Cerebellar nuclear complex (tissue), 1 donor: ENCODE data around the gene MFN1.
A peak's percentile ranks its signal among the peaks of the same experiment; 100 is the strongest.
"Not testable (repeated sequence)": the region's sequence is repeated elsewhere in the genome, so short reads cannot be mapped to it uniquely, and the experiment has no call there.

Experiments used
- DNase-seq, 2 experiments: peaks; one replicate each; lab custom pipeline; 2025; lab: John Stamatoyannopoulos, UW

Gene MFN1

DNA sequence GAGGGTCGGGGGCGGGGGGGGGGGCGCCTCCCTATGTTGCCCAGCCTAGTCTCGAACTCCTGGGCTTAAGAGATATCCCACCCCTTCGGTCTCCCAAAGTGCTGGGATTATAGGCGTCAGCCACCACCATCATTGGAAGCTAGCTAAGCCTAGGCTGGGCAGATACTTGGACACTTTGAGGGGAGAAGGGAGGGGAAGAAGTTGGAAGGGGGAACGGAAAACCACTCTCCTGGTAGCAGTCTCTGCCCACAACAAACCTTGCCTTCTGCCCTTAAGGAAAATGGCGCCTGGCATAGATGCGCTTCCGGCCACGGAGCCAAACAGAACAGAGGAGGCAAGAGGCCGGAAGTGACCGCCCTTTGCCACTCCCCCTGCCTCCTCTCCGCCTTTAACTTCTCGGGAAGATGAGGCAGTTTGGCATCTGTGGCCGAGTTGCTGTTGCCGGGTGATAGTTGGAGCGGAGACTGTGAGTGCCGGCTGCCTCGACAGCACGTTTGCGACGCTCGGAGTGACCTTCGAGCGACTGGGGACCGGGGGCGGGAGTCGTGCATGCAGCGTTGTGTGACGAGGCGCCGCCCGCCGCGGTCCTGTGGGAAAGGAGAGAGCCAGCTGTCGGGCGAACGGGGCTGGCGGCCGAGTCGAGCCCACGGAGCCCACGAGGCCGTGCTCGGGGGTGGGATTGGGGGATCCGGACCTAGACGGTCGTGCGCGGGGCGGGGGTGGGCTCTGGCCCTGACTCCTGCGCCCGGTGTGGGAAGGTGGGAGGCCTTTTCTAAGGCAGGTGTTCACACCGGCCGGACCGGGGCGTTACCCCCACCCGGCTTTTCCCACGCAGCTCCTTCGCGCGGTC lies at the start of gene MFN1:
MFN1 (plus strand) TSS at position 365 of the 850 bp plus-strand sequence. CDS start 1,143 bp downstream, outside the sequence.
- peak; percentile 79 to 84 for DNase-seq

DNA sequence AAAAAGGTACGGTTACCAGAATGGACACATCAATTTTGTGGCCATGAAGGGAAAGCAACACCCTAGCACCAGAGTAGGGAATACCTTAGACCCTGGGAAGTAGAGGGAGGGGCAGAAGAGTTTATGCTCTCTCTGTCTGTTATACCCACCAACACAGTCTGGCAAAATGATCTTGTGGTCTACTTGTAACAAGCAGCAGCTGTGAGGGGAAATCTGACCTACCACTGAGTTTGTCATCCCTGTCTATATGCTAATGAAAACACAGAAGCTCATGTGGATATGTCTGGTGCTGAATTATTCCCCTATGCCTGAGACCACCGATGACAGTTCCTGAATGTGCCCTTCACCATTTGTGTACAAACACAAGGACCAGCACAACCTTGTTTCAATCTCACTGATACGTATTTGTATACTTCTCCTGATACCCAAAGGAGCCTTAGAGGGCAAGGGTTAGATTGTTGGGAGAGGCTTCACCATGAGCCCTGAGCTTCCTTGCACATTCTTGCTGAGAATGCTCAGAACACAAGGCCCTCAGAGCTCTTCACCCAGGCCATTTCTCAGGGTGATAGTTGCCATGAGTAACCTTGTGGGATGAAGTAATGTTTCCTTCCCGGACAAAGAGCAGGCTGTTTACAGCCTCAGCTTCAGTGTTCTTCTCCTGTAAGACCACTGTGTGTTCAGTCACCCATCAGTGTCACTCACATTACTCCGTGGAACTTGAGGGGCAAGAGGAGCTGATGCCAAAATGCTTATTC lies 49.4 kb upstream of the MFN1 start:
- no peak for DNase-seq

- no peak for DNase-seq
Measured at GRCh38 chr3:179299316-179299715, 48.2 kb upstream of the MFN1 start.

GRCh38 chr3:179299999-179300613 lies 47.4 kb upstream of the MFN1 start:
- DNase-seq = no peak

- DNase-seq = no peak
Measured at GRCh38 chr3:179301645-179302044, 45.9 kb upstream of the MFN1 start.

GRCh38 chr3:179302111-179302510 lies 45.4 kb upstream of the MFN1 start:
- DNase-seq = no peak

GRCh38 chr3:179304605-179305004 lies 42.9 kb upstream of the MFN1 start:
- DNase-seq = no peak

- not testable (repeated sequence) for DNase-seq
Measured at GRCh38 chr3:179307362-179307761, 40.1 kb upstream of the MFN1 start.

GRCh38 chr3:179308001-179308400 lies 39.5 kb upstream of the MFN1 start:
- no peak for DNase-seq

DNA sequence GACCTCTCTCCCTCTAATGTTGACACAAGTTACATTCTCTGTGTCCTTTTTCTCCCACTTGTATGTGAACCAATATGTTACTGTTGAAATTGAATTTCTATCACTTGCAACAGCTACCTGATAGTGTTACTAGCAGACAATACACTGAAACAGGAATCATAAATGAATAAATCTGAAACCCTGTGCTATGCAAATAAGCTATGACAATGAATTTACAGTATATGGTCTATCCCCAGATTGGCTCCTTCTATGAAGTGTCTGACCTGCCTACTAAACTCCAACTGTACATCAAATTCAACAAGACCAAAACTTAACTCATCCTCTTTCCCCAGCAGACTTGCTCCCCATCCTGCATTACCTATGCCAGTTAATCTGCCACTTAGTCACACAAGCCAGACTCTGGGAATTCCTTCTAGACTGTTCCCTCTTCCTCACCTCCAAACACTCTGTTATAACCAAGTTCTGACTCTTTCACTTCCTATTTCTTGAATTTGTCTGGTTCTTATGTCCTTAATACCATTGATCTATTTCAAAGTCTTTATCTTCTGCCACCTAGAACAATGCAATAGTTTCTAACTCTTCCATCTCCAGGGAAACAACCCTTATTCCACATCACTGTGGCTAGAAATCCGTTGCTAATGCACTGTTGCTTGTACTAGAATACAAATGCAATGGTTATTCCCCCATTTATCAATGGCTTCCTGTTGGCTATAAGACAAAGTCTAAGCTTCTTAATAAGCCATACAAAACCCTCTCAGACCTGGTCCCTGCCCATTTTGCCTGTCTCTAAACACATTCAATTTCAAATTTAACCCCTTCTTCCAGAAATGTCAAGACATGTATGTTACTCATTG lies 38.1 kb upstream of the MFN1 start:
- no peak for DNase-seq

GRCh38 chr3:179318876-179319275 lies 28.6 kb upstream of the MFN1 start:
- no peak for DNase-seq

GRCh38 chr3:179321668-179322285 lies 25.7 kb upstream of the MFN1 start:
- no peak for DNase-seq

DNA sequence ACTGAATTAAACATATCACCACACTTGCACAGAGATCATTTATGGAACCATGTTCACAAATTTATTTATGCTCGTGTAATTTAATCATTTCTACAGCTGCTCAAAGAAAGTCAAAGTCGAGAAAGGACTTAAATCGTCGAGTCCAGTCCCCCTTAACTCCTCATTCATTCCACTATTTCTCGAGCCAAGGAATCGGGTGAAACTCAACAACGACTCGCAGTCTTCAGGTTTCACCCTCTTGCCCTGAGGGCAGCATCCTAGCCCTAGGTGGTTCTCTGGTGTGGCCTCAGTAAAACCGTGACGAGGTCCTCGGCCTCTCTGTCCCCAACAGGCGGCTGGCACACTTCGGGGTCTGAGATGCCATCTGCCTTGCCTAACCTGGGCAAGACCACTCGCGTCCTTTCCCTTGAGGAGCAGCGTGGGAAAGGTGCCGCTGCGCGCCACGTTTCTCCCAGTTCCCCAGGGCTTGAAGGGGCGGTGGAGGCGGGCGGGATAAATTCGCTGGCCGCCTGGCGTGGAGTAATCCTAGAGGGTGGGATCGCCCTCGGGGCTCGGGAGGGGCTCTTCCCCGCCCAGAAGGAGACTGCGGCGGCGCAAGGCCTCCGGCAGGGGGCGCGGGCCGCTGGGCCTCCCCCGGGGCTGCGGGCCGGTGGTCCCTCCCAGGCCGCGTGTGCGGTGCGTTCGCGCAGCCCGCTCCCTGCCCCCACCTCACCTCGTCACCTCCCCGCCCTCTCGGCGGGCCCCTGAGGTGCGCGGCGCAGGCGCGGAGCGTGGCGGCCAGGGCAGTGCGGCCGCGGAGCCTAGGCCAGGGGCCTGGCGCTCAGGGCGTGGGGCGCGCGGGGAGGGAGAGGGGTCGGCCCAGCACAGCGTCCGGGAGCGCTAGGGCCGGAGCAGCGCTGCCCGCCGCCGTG lies 25.0 kb upstream of the MFN1 start, which contains the start of gene ZNF639:
ZNF639 (plus strand) TSS at position 746 of the 911 bp plus-strand sequence. CDS start 5,263 bp downstream, outside the sequence.
- peak in 1 of 2 experiments; percentile 30 for DNase-seq

DNA sequence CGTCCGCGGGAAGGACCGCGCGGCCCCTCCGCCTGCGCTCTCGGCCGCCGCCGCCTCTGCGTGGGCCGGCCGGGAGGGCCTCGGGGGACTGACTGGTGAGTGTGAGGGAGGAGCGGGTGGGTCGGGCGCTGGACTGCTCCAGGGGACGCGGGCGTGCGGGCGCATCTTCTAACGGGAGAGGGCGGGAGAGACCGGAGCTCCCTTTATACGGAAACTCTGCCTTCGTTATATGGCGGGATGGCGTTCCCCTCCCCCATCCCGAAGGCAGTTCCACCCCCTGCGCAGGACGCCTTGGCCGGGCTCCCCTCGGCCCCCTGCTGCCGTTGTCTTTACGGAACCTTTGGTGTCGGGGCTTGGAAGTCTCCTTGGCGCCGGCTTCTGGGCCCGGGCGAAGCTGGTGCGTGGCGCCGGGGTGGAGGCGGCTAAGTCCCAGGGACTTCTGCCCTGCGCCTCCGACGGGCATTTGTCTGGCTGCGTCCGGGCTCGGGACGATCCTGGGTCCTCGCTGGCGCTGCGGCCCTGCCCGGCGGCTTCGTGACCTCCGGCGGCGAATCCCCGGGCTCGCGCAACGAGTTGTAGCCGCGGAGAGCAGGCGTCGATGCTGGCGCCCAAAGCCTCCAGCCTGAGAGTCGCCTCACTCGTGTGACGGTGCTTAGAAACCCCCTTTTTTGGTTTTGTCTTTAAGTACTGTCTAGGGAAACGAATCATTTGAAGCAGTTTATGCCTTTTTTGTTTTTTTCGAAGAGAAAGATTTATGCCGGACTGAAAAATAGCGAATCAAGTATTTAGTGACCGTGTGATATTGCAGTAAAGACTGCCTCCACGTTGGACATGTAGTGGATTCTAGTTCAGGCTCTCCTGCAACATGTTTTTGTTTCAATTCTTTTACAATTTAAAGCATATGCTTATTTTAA lies 24.1 kb upstream of the MFN1 start:
- DNase-seq = peak in 1 of 2 experiments; percentile 18

DNA sequence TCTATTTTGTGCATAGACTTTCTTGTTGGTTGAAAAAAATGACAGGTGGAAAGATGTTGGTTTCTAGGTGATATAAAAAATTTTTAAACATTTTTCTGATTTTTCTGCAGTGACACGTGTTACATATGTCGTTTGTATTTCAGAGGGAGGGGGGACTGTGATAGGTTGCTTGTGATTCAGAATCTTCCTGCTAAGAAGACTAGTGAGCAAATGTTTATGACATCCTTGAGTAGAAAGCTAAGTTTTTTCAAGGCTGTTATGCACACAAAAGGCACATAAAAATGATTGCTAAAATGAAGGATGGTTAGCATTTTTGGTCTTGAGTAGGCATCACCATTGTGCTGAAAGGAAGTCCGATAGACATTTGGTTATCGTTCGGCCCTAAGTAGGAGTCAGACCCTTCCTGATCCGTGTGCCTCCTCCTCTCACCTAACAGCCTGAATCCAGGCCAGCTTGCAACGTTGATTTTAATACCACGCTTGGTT lies 23.2 kb upstream of the MFN1 start:
- DNase-seq = no peak

- no peak for DNase-seq
Measured at GRCh38 chr3:179330438-179330837, 17.1 kb upstream of the MFN1 start.

GRCh38 chr3:179332240-179332639 lies 15.3 kb upstream of the MFN1 start:
- no peak for DNase-seq

- no peak for DNase-seq
Measured at GRCh38 chr3:179333084-179333483, 14.4 kb upstream of the MFN1 start.
